ENCODE results near the gene MXD4.

GRCh38 chr4:2267841-2268240 lies 5.9 kb upstream of the MXD4 start:
- TF ChIP-seq, protein P1, sequence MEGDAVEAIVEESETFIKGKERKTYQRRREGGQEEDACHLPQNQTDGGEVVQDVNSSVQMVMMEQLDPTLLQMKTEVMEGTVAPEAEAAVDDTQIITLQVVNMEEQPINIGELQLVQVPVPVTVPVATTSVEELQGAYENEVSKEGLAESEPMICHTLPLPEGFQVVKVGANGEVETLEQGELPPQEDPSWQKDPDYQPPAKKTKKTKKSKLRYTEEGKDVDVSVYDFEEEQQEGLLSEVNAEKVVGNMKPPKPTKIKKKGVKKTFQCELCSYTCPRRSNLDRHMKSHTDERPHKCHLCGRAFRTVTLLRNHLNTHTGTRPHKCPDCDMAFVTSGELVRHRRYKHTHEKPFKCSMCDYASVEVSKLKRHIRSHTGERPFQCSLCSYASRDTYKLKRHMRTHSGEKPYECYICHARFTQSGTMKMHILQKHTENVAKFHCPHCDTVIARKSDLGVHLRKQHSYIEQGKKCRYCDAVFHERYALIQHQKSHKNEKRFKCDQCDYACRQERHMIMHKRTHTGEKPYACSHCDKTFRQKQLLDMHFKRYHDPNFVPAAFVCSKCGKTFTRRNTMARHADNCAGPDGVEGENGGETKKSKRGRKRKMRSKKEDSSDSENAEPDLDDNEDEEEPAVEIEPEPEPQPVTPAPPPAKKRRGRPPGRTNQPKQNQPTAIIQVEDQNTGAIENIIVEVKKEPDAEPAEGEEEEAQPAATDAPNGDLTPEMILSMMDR (conservative IDR thresholded peaks at IDR 0.05; ENCODE audit: low read depth in 2 of 2): no peak
- TF ChIP-seq EZH2phosphoT487 (IDR thresholded peaks at IDR 0.05; ENCODE audit: unreplicated experiment) (no peak), JUNB (IDR thresholded peaks at IDR 0.05; ENCODE audit: unreplicated experiment) (no peak), ETS1 (IDR thresholded peaks at IDR 0.05) (no peak), POLR2AphosphoS5 (IDR thresholded peaks at IDR 0.05; ENCODE audit: low read depth) (no peak), EZH2 (IDR thresholded peaks at IDR 0.05; ENCODE audit: low read depth, unreplicated experiment) (no peak), CREB1 (CRISPR knock-in tag; IDR thresholded peaks at IDR 0.05; ENCODE audit: low read depth) (no peak), ZNF331 (CRISPR knock-in tag; IDR thresholded peaks at IDR 0.05; ENCODE audit: low read depth) (no peak), STAT1 (IDR thresholded peaks at IDR 0.05; ENCODE audit: unreplicated experiment) (no peak), NANOG (IDR thresholded peaks at IDR 0.05; ENCODE audit: borderline replicate concordance) (no peak), ZNF114 (CRISPR knock-in tag; IDR thresholded peaks at IDR 0.05) (no peak)
- TF ChIP-seq, protein P2, sequence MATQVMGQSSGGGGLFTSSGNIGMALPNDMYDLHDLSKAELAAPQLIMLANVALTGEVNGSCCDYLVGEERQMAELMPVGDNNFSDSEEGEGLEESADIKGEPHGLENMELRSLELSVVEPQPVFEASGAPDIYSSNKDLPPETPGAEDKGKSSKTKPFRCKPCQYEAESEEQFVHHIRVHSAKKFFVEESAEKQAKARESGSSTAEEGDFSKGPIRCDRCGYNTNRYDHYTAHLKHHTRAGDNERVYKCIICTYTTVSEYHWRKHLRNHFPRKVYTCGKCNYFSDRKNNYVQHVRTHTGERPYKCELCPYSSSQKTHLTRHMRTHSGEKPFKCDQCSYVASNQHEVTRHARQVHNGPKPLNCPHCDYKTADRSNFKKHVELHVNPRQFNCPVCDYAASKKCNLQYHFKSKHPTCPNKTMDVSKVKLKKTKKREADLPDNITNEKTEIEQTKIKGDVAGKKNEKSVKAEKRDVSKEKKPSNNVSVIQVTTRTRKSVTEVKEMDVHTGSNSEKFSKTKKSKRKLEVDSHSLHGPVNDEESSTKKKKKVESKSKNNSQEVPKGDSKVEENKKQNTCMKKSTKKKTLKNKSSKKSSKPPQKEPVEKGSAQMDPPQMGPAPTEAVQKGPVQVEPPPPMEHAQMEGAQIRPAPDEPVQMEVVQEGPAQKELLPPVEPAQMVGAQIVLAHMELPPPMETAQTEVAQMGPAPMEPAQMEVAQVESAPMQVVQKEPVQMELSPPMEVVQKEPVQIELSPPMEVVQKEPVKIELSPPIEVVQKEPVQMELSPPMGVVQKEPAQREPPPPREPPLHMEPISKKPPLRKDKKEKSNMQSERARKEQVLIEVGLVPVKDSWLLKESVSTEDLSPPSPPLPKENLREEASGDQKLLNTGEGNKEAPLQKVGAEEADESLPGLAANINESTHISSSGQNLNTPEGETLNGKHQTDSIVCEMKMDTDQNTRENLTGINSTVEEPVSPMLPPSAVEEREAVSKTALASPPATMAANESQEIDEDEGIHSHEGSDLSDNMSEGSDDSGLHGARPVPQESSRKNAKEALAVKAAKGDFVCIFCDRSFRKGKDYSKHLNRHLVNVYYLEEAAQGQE (IDR thresholded peaks at IDR 0.05; ENCODE audit: unreplicated experiment): no peak
- TF ChIP-seq, protein P3, sequence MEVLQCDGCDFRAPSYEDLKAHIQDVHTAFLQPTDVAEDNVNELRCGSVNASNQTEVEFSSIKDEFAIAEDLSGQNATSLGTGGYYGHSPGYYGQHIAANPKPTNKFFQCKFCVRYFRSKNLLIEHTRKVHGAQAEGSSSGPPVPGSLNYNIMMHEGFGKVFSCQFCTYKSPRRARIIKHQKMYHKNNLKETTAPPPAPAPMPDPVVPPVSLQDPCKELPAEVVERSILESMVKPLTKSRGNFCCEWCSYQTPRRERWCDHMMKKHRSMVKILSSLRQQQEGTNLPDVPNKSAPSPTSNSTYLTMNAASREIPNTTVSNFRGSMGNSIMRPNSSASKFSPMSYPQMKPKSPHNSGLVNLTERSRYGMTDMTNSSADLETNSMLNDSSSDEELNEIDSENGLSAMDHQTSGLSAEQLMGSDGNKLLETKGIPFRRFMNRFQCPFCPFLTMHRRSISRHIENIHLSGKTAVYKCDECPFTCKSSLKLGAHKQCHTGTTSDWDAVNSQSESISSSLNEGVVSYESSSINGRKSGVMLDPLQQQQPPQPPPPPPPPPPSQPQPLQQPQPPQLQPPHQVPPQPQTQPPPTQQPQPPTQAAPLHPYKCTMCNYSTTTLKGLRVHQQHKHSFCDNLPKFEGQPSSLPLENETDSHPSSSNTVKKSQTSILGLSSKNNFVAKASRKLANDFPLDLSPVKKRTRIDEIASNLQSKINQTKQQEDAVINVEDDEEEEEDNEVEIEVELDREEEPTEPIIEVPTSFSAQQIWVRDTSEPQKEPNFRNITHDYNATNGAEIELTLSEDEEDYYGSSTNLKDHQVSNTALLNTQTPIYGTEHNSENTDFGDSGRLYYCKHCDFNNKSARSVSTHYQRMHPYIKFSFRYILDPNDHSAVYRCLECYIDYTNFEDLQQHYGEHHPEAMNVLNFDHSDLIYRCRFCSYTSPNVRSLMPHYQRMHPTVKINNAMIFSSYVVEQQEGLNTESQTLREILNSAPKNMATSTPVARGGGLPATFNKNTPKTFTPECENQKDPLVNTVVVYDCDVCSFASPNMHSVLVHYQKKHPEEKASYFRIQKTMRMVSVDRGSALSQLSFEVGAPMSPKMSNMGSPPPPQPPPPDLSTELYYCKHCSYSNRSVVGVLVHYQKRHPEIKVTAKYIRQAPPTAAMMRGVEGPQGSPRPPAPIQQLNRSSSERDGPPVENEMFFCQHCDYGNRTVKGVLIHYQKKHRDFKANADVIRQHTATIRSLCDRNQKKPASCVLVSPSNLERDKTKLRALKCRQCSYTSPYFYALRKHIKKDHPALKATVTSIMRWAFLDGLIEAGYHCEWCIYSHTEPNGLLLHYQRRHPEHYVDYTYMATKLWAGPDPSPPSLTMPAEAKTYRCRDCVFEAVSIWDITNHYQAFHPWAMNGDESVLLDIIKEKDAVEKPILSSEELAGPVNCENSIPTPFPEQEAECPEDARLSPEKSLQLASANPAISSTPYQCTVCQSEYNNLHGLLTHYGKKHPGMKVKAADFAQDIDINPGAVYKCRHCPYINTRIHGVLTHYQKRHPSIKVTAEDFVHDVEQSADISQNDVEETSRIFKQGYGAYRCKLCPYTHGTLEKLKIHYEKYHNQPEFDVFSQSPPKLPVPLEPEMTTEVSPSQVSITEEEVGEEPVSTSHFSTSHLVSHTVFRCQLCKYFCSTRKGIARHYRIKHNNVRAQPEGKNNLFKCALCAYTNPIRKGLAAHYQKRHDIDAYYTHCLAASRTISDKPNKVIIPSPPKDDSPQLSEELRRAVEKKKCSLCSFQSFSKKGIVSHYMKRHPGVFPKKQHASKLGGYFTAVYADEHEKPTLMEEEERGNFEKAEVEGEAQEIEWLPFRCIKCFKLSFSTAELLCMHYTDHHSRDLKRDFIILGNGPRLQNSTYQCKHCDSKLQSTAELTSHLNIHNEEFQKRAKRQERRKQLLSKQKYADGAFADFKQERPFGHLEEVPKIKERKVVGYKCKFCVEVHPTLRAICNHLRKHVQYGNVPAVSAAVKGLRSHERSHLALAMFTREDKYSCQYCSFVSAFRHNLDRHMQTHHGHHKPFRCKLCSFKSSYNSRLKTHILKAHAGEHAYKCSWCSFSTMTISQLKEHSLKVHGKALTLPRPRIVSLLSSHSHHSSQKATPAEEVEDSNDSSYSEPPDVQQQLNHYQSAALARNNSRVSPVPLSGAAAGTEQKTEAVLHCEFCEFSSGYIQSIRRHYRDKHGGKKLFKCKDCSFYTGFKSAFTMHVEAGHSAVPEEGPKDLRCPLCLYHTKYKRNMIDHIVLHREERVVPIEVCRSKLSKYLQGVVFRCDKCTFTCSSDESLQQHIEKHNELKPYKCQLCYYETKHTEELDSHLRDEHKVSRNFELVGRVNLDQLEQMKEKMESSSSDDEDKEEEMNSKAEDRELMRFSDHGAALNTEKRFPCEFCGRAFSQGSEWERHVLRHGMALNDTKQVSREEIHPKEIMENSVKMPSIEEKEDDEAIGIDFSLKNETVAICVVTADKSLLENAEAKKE (CRISPR knock-in tag; IDR thresholded peaks at IDR 0.05): no peak
